NCI-H524 (cell line): ENCODE measurements around the gene PPP2R1A.
"Not testable (repeated sequence)": the region's sequence is repeated elsewhere in the genome, so short reads cannot be mapped to it uniquely, and the experiment has no call there.

ENCODE experiments used
- DNase-seq, 2 experiments: peaks; one replicate each; lab custom pipeline; 2025; lab: John Stamatoyannopoulos, UW

PPP2R1A gene

GRCh38 chr19:52200755-52201391, 11.0 kb downstream of the PPP2R1A start:
- not testable (repeated sequence) for DNase-seq

GRCh38 chr19:52206481-52206880, 16.6 kb downstream of the PPP2R1A start:
- DNase-seq = no peak

- no peak for DNase-seq
Observed at GRCh38 chr19:52211203-52211602, 21.4 kb downstream of the PPP2R1A start.

GRCh38 chr19:52211926-52212571, 22.2 kb downstream of the PPP2R1A start:
- no peak for DNase-seq

GRCh38 chr19:52212572-52213255, 22.9 kb downstream of the PPP2R1A start:
- DNase-seq = no peak

GRCh38 chr19:52214241-52214640, 24.4 kb downstream of the PPP2R1A start:
- DNase-seq = no peak

- DNase-seq = no peak
Observed at GRCh38 chr19:52216401-52216800, 26.5 kb downstream of the PPP2R1A start.

- no peak for DNase-seq
Observed at GRCh38 chr19:52217576-52217975, 27.7 kb downstream of the PPP2R1A start.

- DNase-seq = no peak
Observed at GRCh38 chr19:52219611-52220010, 29.8 kb downstream of the PPP2R1A start.

- DNase-seq = no peak
Observed at GRCh38 chr19:52221031-52221430, 31.2 kb downstream of the PPP2R1A start.

GRCh38 chr19:52221831-52222375, 32.1 kb downstream of the PPP2R1A start:
- DNase-seq = no peak

GRCh38 chr19:52224211-52224610, 34.4 kb downstream of the PPP2R1A start:
- DNase-seq = no peak

- no peak for DNase-seq
Observed at GRCh38 chr19:52226652-52227051, 36.8 kb downstream of the PPP2R1A start.

- peak in 1 of 2 experiments; percentile 13 for DNase-seq
Observed at GRCh38 chr19:52227196-52227940, 37.5 kb downstream of the PPP2R1A start.

- no peak for DNase-seq
Observed at GRCh38 chr19:52227980-52228379, 38.1 kb downstream of the PPP2R1A start.

- DNase-seq = no peak
Observed at GRCh38 chr19:52229524-52229923, 39.7 kb downstream of the PPP2R1A start.

- no peak for DNase-seq
Observed at GRCh38 chr19:52230685-52231084, 40.8 kb downstream of the PPP2R1A start.

- no peak for DNase-seq
Observed at GRCh38 chr19:52231154-52231910, 41.5 kb downstream of the PPP2R1A start.

GRCh38 chr19:52234406-52234805, 44.6 kb downstream of the PPP2R1A start:
- DNase-seq = no peak

GRCh38 chr19:52237197-52237596, 47.3 kb downstream of the PPP2R1A start:
- DNase-seq = no peak

GRCh38 chr19:52237771-52238400, 48.0 kb downstream of the PPP2R1A start:
- peak; percentile 34 to 66 for DNase-seq
